Measurements from ENCODE around the gene ARRB1.

Gene ARRB1

DNA sequence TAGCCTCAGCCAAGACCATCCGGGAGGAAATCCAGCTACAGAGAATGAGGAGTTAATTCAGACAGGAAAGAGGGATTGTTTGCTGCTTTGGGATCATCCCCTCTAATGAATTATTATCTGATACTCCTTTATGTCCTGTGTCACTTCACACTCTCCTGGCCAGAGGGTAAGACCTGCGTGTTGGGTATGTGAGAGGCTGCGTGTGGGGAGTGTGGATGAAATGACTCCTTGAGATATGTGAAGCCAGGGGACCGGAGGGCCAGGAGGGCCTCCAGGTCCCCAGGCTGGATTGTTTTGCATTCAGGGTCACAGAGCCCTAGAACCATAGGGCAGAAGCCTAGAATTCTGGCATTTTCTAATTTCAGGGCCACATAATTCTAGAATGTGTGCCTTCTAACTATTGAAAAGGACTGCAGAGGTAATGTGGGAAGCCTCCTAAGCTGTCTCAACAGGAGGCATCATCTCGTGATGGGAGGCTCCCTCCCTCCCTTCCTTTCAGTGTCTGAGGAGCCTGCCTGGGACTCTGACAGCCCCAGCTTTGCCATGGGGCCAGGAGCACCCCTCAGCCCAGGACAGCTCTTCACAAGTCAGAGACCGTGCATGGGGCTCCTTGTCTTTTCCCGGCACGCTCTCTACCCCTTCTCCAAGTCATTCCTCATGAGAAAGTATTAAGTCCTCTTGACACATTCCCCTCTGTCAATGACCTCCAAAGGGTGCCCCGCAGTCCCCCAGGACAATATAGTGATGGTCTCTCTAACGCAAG, 107.2 kb downstream of the ARRB1 start:
- no peak overlapping the region for H3K27ac ChIP-seq

GRCh38 chr11:75242722-75243600, 108.5 kb downstream of the ARRB1 start:
- H3K27ac ChIP-seq = no peak overlapping the region
- TF ChIP-seq ZFX (IDR thresholded peaks at IDR 0.05; ENCODE audit: borderline replicate concordance) = no peak
- TF ChIP-seq, protein P1, sequence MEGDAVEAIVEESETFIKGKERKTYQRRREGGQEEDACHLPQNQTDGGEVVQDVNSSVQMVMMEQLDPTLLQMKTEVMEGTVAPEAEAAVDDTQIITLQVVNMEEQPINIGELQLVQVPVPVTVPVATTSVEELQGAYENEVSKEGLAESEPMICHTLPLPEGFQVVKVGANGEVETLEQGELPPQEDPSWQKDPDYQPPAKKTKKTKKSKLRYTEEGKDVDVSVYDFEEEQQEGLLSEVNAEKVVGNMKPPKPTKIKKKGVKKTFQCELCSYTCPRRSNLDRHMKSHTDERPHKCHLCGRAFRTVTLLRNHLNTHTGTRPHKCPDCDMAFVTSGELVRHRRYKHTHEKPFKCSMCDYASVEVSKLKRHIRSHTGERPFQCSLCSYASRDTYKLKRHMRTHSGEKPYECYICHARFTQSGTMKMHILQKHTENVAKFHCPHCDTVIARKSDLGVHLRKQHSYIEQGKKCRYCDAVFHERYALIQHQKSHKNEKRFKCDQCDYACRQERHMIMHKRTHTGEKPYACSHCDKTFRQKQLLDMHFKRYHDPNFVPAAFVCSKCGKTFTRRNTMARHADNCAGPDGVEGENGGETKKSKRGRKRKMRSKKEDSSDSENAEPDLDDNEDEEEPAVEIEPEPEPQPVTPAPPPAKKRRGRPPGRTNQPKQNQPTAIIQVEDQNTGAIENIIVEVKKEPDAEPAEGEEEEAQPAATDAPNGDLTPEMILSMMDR (IDR thresholded peaks at IDR 0.05) = no peak

More for the DNA sequence above, 107.2 kb downstream of the ARRB1 start:
- TF ChIP-seq, protein P1 (IDR thresholded peaks at IDR 0.05) = no peak
- no peak for TF ChIP-seq ZFX (IDR thresholded peaks at IDR 0.05; ENCODE audit: borderline replicate concordance)

DNA sequence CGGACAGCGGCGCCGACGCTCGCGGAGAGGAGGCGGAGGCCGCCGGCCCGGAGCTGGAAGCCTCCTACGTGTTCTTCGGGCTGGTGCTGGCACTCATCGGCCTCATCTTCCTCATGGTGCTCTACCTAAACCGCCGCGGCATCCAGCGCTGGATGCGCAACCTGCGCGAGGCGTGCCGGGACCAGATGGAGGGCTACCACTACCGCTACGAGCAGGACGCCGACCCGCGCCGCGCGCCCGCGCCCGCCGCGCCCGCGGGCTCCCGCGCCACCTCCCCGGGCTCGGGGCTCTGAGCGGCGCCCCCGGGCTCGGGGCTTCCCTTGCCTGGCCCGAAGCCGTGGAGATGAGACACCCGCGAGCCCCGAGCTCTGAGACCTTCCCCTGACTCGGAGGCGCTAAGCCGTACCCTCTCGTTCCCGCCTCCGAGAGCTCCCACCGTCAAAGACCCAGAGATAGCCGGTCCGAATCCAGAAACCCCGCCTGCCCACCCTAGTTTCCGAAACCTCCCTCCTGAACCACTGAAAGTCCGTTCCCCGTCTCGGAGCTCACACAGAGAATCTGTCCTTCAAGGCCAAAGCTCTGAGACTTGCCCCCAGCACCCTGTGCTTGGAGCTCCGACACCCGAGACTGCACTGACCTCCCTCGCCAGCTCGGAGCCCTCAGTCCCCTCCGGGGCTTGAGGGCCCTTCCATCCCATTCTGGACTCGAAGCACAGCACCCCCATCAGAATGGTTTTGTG, 109.4 kb downstream of the ARRB1 start:
- H3K27ac ChIP-seq = peak overlapping the region; percentile 71; the same call in 1 of the 2 replicates
- TF ChIP-seq ZFX (IDR thresholded peaks at IDR 0.05; ENCODE audit: borderline replicate concordance) = no peak
- TF ChIP-seq, protein P1 (IDR thresholded peaks at IDR 0.05) = peak; percentile 70

DNA sequence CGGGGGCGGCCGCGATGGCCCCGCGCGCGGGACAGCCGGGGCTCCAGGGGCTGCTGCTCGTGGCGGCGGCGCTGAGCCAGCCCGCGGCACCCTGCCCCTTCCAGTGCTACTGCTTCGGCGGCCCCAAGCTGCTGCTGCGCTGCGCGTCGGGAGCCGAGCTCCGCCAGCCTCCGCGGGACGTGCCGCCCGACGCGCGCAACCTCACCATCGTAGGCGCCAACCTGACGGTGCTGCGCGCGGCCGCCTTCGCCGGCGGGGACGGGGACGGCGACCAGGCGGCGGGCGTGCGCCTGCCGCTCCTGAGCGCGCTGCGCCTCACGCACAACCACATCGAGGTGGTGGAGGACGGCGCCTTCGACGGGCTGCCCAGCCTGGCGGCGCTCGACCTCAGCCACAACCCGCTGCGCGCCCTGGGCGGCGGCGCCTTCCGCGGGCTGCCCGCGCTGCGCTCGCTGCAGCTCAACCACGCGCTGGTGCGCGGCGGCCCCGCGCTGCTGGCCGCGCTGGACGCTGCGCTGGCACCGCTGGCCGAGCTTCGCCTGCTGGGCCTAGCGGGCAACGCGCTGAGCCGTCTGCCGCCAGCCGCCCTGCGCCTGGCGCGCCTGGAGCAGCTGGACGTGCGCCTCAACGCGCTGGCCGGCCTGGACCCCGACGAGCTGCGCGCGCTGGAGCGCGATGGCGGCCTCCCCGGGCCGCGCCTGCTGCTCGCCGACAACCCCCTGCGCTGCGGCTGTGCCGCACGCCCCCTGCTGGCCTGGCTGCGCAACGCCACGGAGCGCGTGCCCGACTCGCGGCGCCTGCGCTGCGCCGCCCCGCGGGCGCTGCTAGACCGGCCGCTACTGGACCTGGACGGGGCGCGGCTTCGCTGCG, 110.2 kb downstream of the ARRB1 start:
- TF ChIP-seq, protein P1 (IDR thresholded peaks at IDR 0.05) = peak; percentile 99
- no peak for TF ChIP-seq ZFX (IDR thresholded peaks at IDR 0.05; ENCODE audit: borderline replicate concordance)
- peak overlapping the region; percentile 71 for H3K27ac ChIP-seq

GRCh38 chr11:75240311-75241035, 111.0 kb downstream of the ARRB1 start, which contains the start of gene TPBGL:
Gene TPBGL, plus strand, starts transcription at chr11:75240774. Its CDS starts 276 bp downstream, at chr11:75241050.
- TF ChIP-seq, protein P1 (IDR thresholded peaks at IDR 0.05) = no peak
- no peak for TF ChIP-seq ZFX (IDR thresholded peaks at IDR 0.05; ENCODE audit: borderline replicate concordance)
- peak within 1 kb of the TSS; percentile 71 for H3K27ac ChIP-seq

Measured in 22Rv1 (cell line).